GM10266 (cell line): ENCODE data around the gene PRPS1.

ENCODE experiments used
- DNase-seq: peaks from one replicate; pipeline ENCODE4 v3.0.0; 2012; ENCODE audit errors: extremely low spot score
- TF ChIP-seq, protein P1 (sequence below): IDR thresholded peaks from 2 replicates; pipeline ENCODE4 v1.5.1; 2012; ENCODE audit warnings: mild to moderate bottlenecking, low read depth; ENCODE audit not compliant: control insufficient read depth, insufficient read depth; ENCODE audit errors: missing control alignments

Gene PRPS1

DNA sequence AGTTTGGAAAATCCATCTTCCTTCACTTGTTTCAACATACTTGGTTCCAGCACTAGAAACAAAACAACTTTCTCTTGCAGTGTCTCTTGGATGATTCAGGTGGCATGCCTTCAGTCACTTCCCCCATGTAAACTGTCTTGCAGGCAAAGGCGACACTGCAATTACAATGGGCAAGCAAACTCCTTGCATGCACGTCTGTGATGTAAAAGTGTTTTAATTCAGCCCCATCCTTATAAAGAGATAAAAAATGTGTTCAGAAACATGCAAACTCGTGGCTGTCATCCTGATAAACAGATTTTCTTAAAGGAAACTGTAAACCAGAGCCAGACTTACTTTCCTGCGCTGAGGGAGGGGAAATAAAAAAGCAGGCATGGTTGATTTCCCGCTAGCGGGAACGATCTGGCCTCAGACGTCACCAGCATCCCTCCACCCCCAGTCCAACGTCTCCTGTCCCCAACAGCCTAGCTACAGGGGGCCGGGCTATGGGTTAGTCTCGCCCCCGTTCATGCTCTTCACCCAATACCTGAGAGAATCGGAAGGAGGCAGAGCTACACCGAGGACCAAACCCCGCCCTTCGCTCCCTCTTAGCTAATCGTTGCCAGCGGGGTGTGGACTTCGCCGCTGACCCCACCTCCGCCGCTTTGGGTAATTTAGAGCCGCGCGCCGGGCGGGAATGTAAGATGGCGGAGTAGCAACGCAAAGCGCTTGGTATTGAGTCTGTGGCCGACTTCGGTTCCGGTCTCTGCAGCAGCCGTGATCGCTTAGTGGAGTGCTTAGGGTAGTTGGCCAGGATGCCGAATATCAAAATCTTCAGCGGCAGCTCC is at the start of gene PRPS1:
PRPS1 (plus strand) TSS at position 673 of the 824 bp plus-strand sequence; CDS start at position 792, 119 bp downstream.
- DNase-seq, result peak; percentile 81
- TF ChIP-seq, protein P1, sequence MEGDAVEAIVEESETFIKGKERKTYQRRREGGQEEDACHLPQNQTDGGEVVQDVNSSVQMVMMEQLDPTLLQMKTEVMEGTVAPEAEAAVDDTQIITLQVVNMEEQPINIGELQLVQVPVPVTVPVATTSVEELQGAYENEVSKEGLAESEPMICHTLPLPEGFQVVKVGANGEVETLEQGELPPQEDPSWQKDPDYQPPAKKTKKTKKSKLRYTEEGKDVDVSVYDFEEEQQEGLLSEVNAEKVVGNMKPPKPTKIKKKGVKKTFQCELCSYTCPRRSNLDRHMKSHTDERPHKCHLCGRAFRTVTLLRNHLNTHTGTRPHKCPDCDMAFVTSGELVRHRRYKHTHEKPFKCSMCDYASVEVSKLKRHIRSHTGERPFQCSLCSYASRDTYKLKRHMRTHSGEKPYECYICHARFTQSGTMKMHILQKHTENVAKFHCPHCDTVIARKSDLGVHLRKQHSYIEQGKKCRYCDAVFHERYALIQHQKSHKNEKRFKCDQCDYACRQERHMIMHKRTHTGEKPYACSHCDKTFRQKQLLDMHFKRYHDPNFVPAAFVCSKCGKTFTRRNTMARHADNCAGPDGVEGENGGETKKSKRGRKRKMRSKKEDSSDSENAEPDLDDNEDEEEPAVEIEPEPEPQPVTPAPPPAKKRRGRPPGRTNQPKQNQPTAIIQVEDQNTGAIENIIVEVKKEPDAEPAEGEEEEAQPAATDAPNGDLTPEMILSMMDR, result no peak

DNA sequence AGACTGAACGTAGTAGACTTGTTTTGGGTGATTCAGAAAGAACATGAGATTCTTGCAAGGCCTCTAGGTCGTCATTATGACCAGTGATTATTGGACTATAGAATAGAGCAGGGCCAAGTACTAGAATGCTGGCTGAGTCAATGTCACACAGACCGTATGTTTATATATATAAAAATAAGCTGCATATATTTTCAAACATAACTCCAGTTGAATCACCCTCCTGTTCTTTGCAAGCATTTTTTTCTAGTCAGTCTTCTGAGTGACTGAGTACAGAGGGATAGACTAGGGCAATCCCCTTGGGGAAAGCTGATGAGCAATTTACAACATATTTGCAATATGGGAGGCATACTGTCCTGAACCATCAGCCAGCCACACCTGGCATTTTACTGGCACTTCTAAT is 48.4 kb upstream of the PRPS1 start:
- DNase-seq, result no peak
- TF ChIP-seq, protein P1, result no peak

DNA sequence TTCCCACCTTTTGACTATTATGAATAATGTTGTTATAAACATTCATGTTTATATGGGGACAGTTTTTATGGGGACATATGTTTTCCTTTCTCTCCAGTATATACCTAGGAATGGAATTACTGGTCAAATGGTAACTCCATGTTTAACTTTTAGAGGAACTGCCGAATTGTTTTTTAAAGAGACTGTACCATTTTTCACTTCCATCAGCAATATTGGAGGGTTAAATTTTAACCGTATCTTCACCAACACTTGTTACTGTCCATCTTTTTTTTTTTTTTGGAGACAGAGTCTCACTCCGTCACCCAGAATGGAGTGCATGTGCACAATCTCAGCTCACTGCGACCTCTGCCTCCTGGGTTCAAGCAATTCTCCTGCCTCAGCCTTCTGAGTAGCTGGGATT is 46.4 kb upstream of the PRPS1 start:
- TF ChIP-seq, protein P1, result no peak
- no peak for DNase-seq

DNA sequence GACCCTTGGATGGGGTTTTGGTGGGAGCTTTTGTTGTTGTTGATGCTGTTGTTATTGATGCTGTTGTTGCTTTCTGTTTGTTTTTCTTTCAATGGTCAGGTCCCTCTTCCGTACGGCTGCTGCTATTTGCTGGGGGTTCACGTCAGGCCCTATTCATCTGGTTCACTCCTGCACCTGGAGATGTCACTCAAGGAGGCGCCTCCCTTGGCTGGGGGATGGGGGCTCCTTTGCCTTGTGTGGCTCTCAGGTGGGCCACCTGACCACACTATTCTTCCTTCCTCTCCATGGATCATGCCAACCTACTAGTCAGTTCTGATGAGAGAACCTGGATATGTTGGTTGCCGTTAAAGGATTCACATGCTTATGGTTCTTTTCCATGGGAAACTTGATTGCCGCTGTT is 39.1 kb upstream of the PRPS1 start:
- TF ChIP-seq, protein P1, result no peak
- DNase-seq, result no peak

DNA sequence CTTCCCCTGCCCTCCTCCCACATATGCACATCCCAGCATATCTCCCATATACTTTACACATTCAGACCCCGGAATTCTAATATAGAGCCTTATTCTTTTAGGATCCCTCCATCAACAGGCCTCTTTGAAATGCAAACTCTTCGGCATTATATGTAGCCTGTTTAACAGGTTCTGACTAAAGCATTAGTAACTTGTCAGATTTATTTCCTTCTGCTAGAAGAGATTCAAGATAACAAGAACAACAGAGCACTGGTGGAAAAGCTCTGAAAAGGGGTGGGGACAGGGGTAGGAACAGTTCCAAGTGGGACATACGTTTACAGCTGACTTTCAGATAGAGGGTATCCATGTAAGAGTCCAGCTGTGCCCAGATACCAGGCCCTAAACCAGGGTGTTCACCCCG is 31.7 kb upstream of the PRPS1 start:
- DNase-seq, result no peak
- TF ChIP-seq, protein P1, result no peak

DNA sequence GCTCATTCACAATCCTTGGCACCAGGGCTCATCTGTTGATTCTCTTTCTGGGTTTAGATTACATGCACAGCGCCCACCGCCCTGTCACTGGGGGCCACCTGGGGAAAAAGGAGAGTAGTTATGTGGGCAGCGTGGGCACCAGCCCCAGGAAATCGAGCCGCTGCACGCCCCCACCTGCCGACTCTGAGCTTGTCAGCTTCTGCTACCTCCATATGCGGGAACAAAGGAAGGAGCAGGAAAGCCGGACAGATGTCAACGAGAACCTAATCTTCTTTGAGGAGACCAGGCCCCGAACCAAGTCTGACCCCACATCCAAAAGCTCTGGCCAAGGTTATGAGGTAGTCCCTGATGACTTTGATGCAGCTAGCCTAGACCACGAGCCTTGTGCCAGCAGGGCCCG is 31.0 kb upstream of the PRPS1 start:
- no peak for DNase-seq
- TF ChIP-seq, protein P1, result no peak

DNA sequence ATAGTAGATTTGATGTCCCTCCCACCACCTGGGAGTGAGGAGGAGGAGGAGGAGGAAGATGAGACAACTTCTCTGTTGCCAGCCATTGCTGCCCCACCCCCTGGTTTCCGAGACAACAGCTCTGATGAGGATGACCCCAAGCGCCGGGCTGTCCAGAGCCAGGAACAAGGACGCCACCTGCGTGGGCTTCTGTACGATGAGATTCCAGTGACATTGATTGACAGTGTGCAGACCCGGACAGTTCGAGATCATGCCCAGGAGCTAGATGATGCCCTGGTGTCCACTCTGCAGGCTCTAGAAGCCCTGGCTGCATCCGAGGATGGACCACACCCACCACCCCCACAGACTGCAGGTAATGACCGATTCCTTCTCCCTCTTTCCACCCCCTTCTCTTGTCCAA is 30.5 kb upstream of the PRPS1 start:
- DNase-seq, result no peak
- TF ChIP-seq, protein P1, result no peak
